HG03565 (cell line): ENCODE data around the gene TERT.

Experiments
- ATAC-seq: cut with Tn5 transposase; IDR thresholded peaks from one replicate; pipeline ENCODE4 v1.9.1; 2021; ENCODE audit warnings: mild to moderate bottlenecking, moderate library complexity; ENCODE audit not compliant: unreplicated experiment

Gene TERT

GRCh38 chr5:1209896-1210776 is 84.7 kb downstream of the TERT start:
- ATAC-seq = no peak

GRCh38 chr5:1209489-1209852 is 85.4 kb downstream of the TERT start:
- ATAC-seq = no peak

- no peak for ATAC-seq
These were observed 86.0 kb downstream of the TERT start for GRCh38 chr5:1208743-1209488.

GRCh38 chr5:1208221-1208742 is 86.6 kb downstream of the TERT start:
- ATAC-seq = no peak

- ATAC-seq = no peak
These were observed 87.3 kb downstream of the TERT start for GRCh38 chr5:1207555-1207954.

- ATAC-seq = no peak
These were observed 88.1 kb downstream of the TERT start for GRCh38 chr5:1206521-1207412.

- no peak for ATAC-seq
These were observed 89.3 kb downstream of the TERT start for GRCh38 chr5:1205255-1206180.

GRCh38 chr5:1204693-1205242 is 90.1 kb downstream of the TERT start:
- ATAC-seq = no peak

- ATAC-seq = no peak
These were observed 90.7 kb downstream of the TERT start for GRCh38 chr5:1203968-1204692.

GRCh38 chr5:1203311-1203967 is 91.4 kb downstream of the TERT start:
- no peak for ATAC-seq
